ENCODE results near the gene POU5F1.
A peak's percentile ranks its signal among the peaks of the same experiment; 100 is the strongest.

Gene POU5F1

GRCh38 chr6:31140643-31141042, 29.8 kb downstream of the POU5F1 start:
- DNase-seq (no peak), ATAC-seq (no peak)

- no peak for ATAC-seq
- DNase-seq, result no peak
Observed at GRCh38 chr6:31139599-31139998, 30.9 kb downstream of the POU5F1 start.

- ATAC-seq, result no peak
- no peak for DNase-seq
Observed at GRCh38 chr6:31138982-31139381, 31.5 kb downstream of the POU5F1 start, which contains the start of gene PSORS1C2. PSORS1C2 (minus strand) TSS chr6:31139066; CDS start chr6:31139026, 40 bp downstream.

GRCh38 chr6:31135710-31136109, 34.8 kb downstream of the POU5F1 start:
- no peak for ATAC-seq

GRCh38 chr6:31132806-31133205, 37.7 kb downstream of the POU5F1 start:
- no peak for ATAC-seq
- no peak for DNase-seq

More at GRCh38 chr6:31135710-31136109, 34.8 kb downstream of the POU5F1 start:
- DNase-seq, result no peak

- no peak for DNase-seq
- no peak for ATAC-seq
Observed at GRCh38 chr6:31131595-31131994, 38.9 kb downstream of the POU5F1 start.

GRCh38 chr6:31130751-31131150, 39.7 kb downstream of the POU5F1 start:
- ATAC-seq, result no peak
- no peak for DNase-seq

- ATAC-seq (no peak), DNase-seq (no peak)
Observed at GRCh38 chr6:31129130-31129529, 41.4 kb downstream of the POU5F1 start.

GRCh38 chr6:31128093-31128676, 42.3 kb downstream of the POU5F1 start:
- peak; percentile 82 for DNase-seq
- ATAC-seq, result peak; percentile 56

- no peak for ATAC-seq
- DNase-seq, result no peak
Observed at GRCh38 chr6:31126396-31127175, 43.9 kb downstream of the POU5F1 start.

GRCh38 chr6:31125586-31126363, 44.7 kb downstream of the POU5F1 start:
- DNase-seq (no peak), ATAC-seq (no peak)

GRCh38 chr6:31125162-31125561, 45.3 kb downstream of the POU5F1 start:
- DNase-seq (no peak), ATAC-seq (no peak)

GRCh38 chr6:31122791-31123706, 47.4 kb downstream of the POU5F1 start:
- ATAC-seq (no peak), DNase-seq (no peak)

- no peak for ATAC-seq
- DNase-seq, result no peak
Observed at GRCh38 chr6:31121131-31121790, 49.2 kb downstream of the POU5F1 start.

GRCh38 chr6:31120151-31120915, 50.1 kb downstream of the POU5F1 start, which contains the start of gene CDSN:
CDSN (minus strand) TSS chr6:31120446; CDS start chr6:31120419, 27 bp downstream.
- ATAC-seq (no peak), DNase-seq (no peak)

GRCh38 chr6:31118178-31118577, 52.3 kb downstream of the POU5F1 start:
- no peak for DNase-seq
- no peak for ATAC-seq

- DNase-seq, result no peak
- ATAC-seq, result no peak
Observed at GRCh38 chr6:31116661-31117385, 53.7 kb downstream of the POU5F1 start.

GRCh38 chr6:31115941-31116560, 54.4 kb downstream of the POU5F1 start:
- DNase-seq (no peak), ATAC-seq (no peak)
